ENCODE results near the gene FHIP1B.

- no peak for TF ChIP-seq CTCF (IDR thresholded peaks at IDR 0.05; ENCODE audit: low read depth, low read length, missing input control)
- TF ChIP-seq REST (IDR thresholded peaks at IDR 0.05), result no peak
- no peak for TF ChIP-seq ZBTB33 (IDR thresholded peaks at IDR 0.05)
- no peak for TF ChIP-seq RAD21 (IDR thresholded peaks at IDR 0.05)
- no peak for TF ChIP-seq FOXA1 (IDR thresholded peaks at IDR 0.05)
- TF ChIP-seq YY1 (IDR thresholded peaks at IDR 0.05), result no peak
- TF ChIP-seq TAF1 (conservative IDR thresholded peaks at IDR 0.05), result no peak
- no peak for TF ChIP-seq MAX (IDR thresholded peaks at IDR 0.05)
- TF ChIP-seq NR2F2 (IDR thresholded peaks at IDR 0.05), result no peak
- no peak for TF ChIP-seq ATF3 (IDR thresholded peaks at IDR 0.05)
These were observed 10.6 kb downstream of the FHIP1B start for GRCh38 chr11:6223854-6224253.
